Kidney glomerular epithelial cell (primary cell): ENCODE data around the gene C17orf50.

Source experiments
- DNase-seq: peaks from one replicate; lab custom pipeline; 2025; lab: John Stamatoyannopoulos, UW

The C17orf50 gene

GRCh38 chr17:35760587-35760986, at the start of gene C17orf50:
TSS of gene C17orf50 (plus strand) at chr17:35760887. CDS start at chr17:35760942, 55 bp downstream.
- no peak for DNase-seq

- no peak for DNase-seq
Measured at GRCh38 chr17:35710950-35711349, 49.7 kb upstream of the C17orf50 start.

- no peak for DNase-seq
Measured at GRCh38 chr17:35713069-35713728, 47.5 kb upstream of the C17orf50 start.

DNA sequence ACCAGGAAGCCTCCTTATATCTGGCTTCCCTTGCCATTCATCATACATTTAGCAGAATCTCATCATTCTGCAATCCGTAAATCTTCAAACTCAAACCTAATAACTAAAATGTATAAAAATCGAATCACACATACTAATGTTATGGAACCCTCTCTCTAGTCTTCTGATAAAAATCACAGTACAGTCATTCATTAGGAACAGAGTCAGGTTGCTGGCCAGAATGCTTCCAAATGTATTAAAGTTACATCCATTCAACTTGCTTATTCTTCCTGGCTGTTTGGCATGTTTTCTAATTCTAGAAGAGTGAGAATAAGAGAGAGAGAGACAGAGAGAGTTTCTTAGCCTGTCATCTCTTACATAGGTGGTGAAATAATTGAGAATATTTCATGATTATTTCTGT, 45.7 kb upstream of the C17orf50 start:
- DNase-seq, result no peak

DNA sequence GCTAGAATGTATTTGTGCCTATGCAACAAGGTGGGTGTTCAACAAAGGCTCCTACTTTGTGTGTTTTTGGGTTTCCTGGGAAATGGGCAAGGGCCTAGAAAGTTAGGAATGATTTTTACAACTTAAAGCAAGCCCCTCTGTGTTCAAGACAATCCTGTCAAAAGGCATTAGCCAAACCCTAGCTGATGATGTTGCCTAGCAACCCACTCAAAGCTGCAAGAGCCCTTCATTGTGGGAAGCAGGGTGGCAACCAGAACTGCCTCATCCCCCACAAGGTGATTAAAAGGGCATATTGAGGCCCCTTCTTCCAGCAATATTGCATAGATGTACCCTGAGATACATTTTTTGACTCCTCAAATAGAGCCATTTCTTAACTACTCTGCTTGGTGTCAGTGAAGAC, 45.3 kb upstream of the C17orf50 start:
- no peak for DNase-seq

DNA sequence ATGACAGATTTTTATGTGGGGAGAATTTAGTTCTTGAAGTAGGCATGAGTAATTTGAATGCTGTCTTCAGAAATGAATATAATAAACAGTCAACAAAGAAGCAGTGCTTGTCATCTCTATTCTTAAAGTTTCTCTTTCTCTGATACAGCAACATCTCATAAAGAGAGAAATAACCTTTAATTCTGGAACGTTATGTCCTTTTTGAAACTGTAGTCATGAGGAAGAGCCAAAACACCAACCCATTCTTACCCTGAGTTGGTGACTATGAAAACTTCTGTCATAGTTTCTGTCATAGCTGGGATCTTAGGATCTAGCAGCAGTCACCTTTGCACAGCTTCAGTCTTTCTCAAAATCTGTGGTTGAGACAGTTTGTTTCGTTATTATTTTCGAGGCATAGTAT, 44.5 kb upstream of the C17orf50 start:
- DNase-seq, result no peak

DNA sequence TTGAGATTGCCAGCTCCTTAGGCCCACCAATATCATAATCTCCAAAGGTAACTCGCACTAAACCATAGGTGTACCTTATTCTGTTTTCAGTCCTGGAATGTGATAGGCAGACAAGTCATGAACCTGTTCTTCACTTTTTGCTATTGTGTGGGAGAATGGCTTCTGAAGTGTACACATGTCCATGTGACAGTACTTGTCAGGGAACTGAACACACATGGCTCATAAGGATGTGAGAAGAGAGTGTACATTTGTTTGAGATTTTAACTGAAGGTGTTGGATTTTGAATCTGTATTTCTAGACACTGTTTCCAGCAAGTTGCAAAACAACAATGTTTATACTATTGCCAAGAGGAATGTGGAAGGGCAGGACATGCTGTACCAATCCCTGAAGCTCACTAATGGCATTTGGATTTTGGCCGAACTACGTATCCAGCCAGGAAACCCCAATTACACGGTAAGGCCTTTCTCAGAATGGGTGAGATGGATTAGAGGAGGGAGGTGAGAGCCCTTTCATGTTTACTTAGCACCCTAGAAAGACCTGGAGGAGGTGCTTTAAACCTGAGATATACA, 43.7 kb upstream of the C17orf50 start:
- no peak for DNase-seq

DNA sequence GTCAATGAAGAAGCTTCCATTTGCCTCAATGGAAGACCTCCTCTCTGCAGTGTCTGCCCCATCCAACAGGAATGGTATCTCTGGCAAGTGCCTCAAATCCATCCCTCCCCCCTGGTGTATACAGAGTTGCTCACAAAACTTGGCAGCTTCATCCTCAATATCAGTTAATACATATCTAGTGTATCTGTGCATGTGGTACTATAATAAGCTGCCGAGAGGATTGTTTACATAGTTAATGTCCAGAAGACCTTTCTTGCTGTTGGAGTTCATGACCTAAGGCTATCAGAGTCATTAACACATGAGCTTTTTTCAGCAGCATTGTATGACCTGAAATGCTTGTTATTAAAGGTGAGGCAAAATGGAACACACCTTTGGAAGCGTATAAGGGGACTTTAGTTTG, 43.2 kb upstream of the C17orf50 start:
- no peak for DNase-seq

GRCh38 chr17:35723735-35724134, 37.0 kb upstream of the C17orf50 start:
- DNase-seq, result no peak

DNA sequence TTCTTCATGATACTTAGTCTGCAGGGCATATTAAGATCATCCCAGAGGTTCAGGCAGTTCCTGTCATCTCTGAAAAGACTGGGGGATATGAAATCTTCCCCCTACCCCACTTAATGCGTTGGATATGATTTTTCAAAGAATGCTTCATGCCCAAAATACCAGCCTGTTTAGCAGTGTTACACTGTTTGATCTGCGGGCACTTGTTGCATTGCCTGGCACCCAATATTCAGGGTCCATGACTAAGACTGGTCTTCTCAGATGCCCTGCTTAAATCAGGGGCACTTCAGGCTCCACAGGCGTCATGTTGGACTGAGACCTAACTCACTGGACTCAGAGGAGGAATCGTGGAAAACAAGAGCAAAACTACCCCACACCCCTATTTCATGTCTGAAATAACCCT, 35.6 kb upstream of the C17orf50 start:
- DNase-seq, result no peak

GRCh38 chr17:35725802-35726126, 34.9 kb upstream of the C17orf50 start:
- no peak for DNase-seq

- peak; percentile 14 for DNase-seq
Measured at GRCh38 chr17:35726127-35726952, 34.3 kb upstream of the C17orf50 start.

GRCh38 chr17:35726953-35727460, 33.7 kb upstream of the C17orf50 start:
- DNase-seq, result no peak

GRCh38 chr17:35727635-35728034, 33.1 kb upstream of the C17orf50 start:
- no peak for DNase-seq

DNA sequence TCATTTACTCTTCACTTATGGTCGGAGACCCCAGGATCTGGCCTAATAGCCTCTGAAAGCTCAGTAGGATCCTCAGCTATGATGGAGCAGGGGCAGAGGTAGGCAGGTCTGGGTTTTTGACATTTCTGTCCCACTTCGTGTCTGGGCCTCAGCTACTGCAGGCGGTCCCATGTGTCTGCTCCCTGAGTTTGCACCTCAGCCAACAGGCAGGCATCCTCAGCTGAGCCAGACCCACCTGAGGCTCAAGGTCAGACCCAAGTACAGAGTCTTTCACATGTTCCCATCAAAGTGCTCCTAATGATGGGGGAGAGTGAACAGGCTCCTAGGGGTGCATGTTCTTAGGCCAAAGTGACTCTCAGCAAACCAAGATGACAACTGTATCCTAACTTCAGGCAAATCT, 32.1 kb upstream of the C17orf50 start:
- no peak for DNase-seq

DNA sequence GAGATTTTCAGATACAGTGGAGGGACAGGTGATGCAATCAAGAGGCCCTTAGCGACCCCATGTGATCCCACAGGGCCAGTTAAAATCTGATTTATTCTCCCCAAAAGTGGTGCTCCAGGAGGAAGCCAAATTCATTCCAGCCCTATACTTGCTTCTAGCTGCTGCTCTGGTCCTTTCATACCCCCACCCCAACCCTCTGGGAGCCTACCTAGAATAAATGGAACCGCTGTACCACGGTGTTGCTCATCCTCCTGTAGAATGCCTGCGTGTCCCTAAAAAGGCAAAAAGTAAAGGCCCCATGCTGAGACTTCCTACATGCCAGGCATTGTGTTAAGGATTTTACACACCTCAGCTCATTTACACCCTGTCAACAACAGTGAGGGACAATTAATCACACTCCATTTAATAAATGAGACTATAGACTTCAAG, 31.3 kb upstream of the C17orf50 start:
- no peak for DNase-seq

GRCh38 chr17:35730400-35731005, 30.2 kb upstream of the C17orf50 start:
- no peak for DNase-seq

GRCh38 chr17:35731239-35731916, 29.3 kb upstream of the C17orf50 start, which contains the start of gene RASL10B:
TSS of gene RASL10B (plus strand) at chr17:35731639. CDS start at chr17:35735185, 3,546 bp downstream.
- DNase-seq, result peak; percentile 35

- no peak for DNase-seq
Measured at GRCh38 chr17:35731917-35732805, 28.5 kb upstream of the C17orf50 start.

GRCh38 chr17:35732806-35733136, 27.9 kb upstream of the C17orf50 start:
- no peak for DNase-seq

DNA sequence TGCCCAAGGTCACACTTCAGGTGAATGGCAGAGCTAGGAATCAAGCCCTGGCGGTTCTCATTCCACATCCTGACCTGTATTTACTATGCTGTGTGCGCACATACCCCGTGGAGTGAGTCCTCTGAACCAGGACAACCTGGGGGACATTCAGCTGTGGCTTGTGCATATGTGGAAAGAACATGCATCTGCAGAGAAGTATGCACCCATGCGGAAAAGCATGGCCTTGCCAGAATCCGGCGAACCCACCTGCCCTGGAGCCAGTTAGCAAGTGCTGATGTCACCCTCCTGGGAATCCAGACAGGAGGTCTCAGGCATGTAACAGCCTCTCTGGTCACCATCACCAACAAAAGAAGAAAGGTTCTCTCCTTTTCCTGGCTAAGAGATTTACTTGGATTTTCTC, 27.3 kb upstream of the C17orf50 start:
- DNase-seq, result no peak
